PC-9 (cell line): ENCODE results near the gene NCK2.

Experiments
- CTCF ChIP-seq: fragments of 200-600 bp; sonication (generic); conservative IDR thresholded peaks from 2 replicates; pipeline ENCODE4 v1.6.1; 2017; ENCODE audit warnings: mixed run types, antibody characterized with exemption, mild to moderate bottlenecking, moderate library complexity
- EZH2 ChIP-seq: fragments of 200-600 bp; sonication (generic); IDR thresholded peaks from 2 replicates; pipeline ENCODE4 v1.8.0; 2017; ENCODE audit warnings: antibody characterized with exemption, low read depth

DNA sequence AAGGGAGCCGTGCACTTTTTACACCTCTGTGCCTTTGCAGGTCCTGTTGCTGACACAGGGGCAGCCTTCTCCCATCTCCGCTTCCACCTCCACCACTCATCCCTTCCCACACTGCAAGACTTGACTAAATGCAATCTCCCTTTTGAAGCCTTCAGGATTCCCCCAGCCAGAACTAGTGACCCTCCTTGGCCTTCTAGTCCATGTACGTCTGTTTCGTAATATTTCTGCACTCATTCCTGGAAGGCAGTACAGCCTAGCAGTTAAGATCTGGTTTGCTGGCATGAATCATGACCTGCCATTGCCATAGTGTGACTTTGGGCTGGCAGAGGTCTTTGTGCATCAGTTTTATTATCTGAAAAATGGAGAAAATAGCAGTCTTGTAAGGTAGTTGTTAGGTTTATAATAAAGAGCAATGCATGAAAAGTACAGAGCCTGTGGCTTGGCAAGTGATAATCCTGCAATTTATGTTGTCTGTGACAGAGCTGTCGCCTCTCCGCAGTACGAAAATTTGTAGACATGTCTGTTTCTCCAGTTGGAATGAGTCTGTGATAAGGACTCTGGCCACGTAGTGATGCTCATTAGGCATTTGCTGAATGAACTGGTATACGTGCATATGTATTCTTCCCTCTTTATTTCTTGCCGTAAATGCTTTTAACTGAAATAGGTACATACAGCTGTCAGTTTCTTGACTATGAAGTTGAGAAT, 36.7 kb downstream of the NCK2 start:
- TF ChIP-seq EZH2 (no peak), CTCF (no peak)
